RCC 7860 (cell line): ENCODE data around the gene TADA3.

Source experiments
- DNase-seq: peaks from one replicate; pipeline ENCODE4 v3.0.0-alpha.2; 2015; ENCODE audit warnings: low spot score
- FAIRE-seq: peaks from 2 replicates; lab custom pipeline; 2012; peaks lifted over from hg19 to GRCh38; lab: Jason Lieb, UNC

Gene TADA3

GRCh38 chr3:9765865-9766264 lies 26.4 kb downstream of the TADA3 start:
- no peak for DNase-seq
- no peak for FAIRE-seq

GRCh38 chr3:9762871-9763270 lies 29.4 kb downstream of the TADA3 start:
- DNase-seq (no peak), FAIRE-seq (no peak)

- FAIRE-seq (no peak), DNase-seq (no peak)
Measured at GRCh38 chr3:9761919-9762318, 30.4 kb downstream of the TADA3 start.

- FAIRE-seq (no peak), DNase-seq (no peak)
Measured at GRCh38 chr3:9760779-9761505, 31.3 kb downstream of the TADA3 start.

GRCh38 chr3:9757427-9757826 lies 34.8 kb downstream of the TADA3 start:
- FAIRE-seq (no peak), DNase-seq (no peak)

- FAIRE-seq (no peak), DNase-seq (no peak)
Measured at GRCh38 chr3:9754678-9755077, 37.6 kb downstream of the TADA3 start.

- DNase-seq = peak; percentile 18
- FAIRE-seq = no peak
Measured at GRCh38 chr3:9750556-9751411, 41.5 kb downstream of the TADA3 start.

GRCh38 chr3:9749645-9750555 lies 42.4 kb downstream of the TADA3 start, which contains the start of gene OGG1:
Gene OGG1 (plus strand): TSS chr3:9749952. CDS start chr3:9750287, 335 bp downstream.
- FAIRE-seq (peak; percentile 36), DNase-seq (peak; percentile 94)

GRCh38 chr3:9749296-9749644 lies 43.0 kb downstream of the TADA3 start:
- DNase-seq (no peak), FAIRE-seq (no peak)

GRCh38 chr3:9748031-9748430 lies 44.2 kb downstream of the TADA3 start:
- FAIRE-seq (no peak), DNase-seq (no peak)

GRCh38 chr3:9747267-9747666 lies 45.0 kb downstream of the TADA3 start:
- FAIRE-seq (no peak), DNase-seq (peak; percentile 47)

- no peak for FAIRE-seq
- DNase-seq = peak; percentile 52
Measured at GRCh38 chr3:9746330-9746729, 45.9 kb downstream of the TADA3 start.

- no peak for FAIRE-seq
- DNase-seq = no peak
Measured at GRCh38 chr3:9745521-9745920, 46.8 kb downstream of the TADA3 start.

GRCh38 chr3:9744162-9744561 lies 48.1 kb downstream of the TADA3 start:
- DNase-seq (no peak), FAIRE-seq (no peak)

GRCh38 chr3:9743548-9743947 lies 48.7 kb downstream of the TADA3 start:
- DNase-seq (no peak), FAIRE-seq (no peak)

- no peak for DNase-seq
- no peak for FAIRE-seq
Measured at GRCh38 chr3:9742560-9742959, 49.7 kb downstream of the TADA3 start.

GRCh38 chr3:9739181-9739580 lies 53.1 kb downstream of the TADA3 start:
- no peak for DNase-seq
- no peak for FAIRE-seq

- FAIRE-seq (no peak), DNase-seq (no peak)
Measured at GRCh38 chr3:9736831-9737230, 55.4 kb downstream of the TADA3 start.

- no peak for FAIRE-seq
Measured at GRCh38 chr3:9732740-9733115, 59.5 kb downstream of the TADA3 start.

GRCh38 chr3:9732080-9732739 lies 60.1 kb downstream of the TADA3 start:
- no peak for FAIRE-seq
- DNase-seq = no peak

More at GRCh38 chr3:9732740-9733115, 59.5 kb downstream of the TADA3 start:
- no peak for DNase-seq
